HG02840 (cell line): ENCODE measurements around the gene CCDC74A.
"Not testable (repeated sequence)": the region's sequence is repeated elsewhere in the genome, so short reads cannot be mapped to it uniquely, and the experiment has no call there.

Experiments used
- ATAC-seq: cut with Tn5 transposase; IDR thresholded peaks from one replicate; pipeline ENCODE4 v1.9.1; 2021; ENCODE audit warnings: mild to moderate bottlenecking, moderate library complexity, moderate number of reproducible peaks; ENCODE audit not compliant: unreplicated experiment, low FRiP score

Gene CCDC74A

GRCh38 chr2:131527131-131528001 lies at the start of gene CCDC74A:
Gene CCDC74A, plus strand, starts transcription at chr2:131527888. Its CDS starts 83 bp downstream, at chr2:131527971.
- ATAC-seq: peak; percentile 84

GRCh38 chr2:131478074-131478849 lies 49.4 kb upstream of the CCDC74A start:
- ATAC-seq: not testable (repeated sequence)

- ATAC-seq: not testable (repeated sequence)
Measured at GRCh38 chr2:131478850-131479461, 48.7 kb upstream of the CCDC74A start.

GRCh38 chr2:131480351-131480750 lies 47.3 kb upstream of the CCDC74A start:
- not testable (repeated sequence) for ATAC-seq

GRCh38 chr2:131482506-131483155 lies 45.1 kb upstream of the CCDC74A start:
- ATAC-seq: not testable (repeated sequence)

GRCh38 chr2:131483981-131484820 lies 43.5 kb upstream of the CCDC74A start:
- not testable (repeated sequence) for ATAC-seq

GRCh38 chr2:131484906-131485460 lies 42.7 kb upstream of the CCDC74A start:
- not testable (repeated sequence) for ATAC-seq

- ATAC-seq: not testable (repeated sequence)
Measured at GRCh38 chr2:131486201-131486902, 41.3 kb upstream of the CCDC74A start.

- ATAC-seq: no peak
Measured at GRCh38 chr2:131488306-131489205, 39.1 kb upstream of the CCDC74A start.

GRCh38 chr2:131490616-131491468 lies 36.8 kb upstream of the CCDC74A start:
- not testable (repeated sequence) for ATAC-seq

- ATAC-seq: peak; percentile 7
Measured at GRCh38 chr2:131491469-131491836, 36.2 kb upstream of the CCDC74A start.

- ATAC-seq: peak; percentile 4
Measured at GRCh38 chr2:131492015-131492417, 35.7 kb upstream of the CCDC74A start, which contains the start of gene MZT2A. Gene MZT2A, minus strand, starts transcription at chr2:131492397. Its CDS starts 21 bp downstream, at chr2:131492376.

GRCh38 chr2:131492418-131493198 lies 35.1 kb upstream of the CCDC74A start:
- ATAC-seq: peak; percentile 69

- peak; percentile 23 for ATAC-seq
Measured at GRCh38 chr2:131493199-131493968, 34.3 kb upstream of the CCDC74A start.

GRCh38 chr2:131495506-131495905 lies 32.2 kb upstream of the CCDC74A start:
- not testable (repeated sequence) for ATAC-seq
